Measurements from ENCODE around the gene CAMK2D.

DNA sequence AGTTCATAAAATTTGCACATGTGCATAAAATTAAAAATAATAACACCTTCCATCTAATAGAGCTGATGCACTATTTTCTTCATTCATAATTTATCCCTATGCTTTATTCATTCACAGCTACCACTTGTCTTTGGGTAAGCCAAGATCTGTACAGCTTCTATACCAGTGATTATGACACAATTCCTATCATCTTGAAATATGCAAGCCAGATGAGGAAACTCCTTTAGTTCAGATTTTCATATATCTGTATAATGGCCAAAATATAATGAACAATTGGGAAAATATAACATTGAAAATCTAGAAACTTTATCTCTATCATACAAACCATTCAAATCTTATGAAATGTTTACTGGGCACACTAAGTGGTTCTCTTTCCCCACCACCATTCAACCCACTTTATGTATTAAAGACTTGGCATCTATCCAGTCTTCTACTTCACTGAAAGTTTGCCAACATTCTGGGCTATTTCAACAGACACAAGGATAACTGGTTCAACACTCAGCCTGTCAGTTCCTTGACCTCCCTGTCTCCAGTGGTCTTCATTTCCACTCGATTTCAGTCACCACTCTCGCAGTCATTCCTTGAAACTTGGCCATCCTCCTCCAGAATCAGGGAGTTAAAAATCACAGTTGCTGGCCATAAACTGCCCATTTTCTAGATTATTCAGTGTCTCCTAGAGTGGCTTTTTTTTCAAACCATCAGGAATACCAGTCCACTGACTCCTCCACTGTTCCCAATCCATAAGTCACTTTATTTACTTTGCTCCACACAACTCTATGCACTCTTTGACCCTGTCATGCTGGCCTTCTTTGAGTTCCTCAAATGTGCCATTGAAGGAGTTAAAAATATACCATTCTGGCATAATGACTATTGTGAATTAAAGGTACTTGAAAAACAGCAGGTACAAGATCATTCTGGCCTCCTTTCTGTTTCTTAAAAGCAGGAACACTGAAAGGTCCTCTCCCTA is 85.5 kb downstream of the CAMK2D start:
- TF ChIP-seq, protein P1, sequence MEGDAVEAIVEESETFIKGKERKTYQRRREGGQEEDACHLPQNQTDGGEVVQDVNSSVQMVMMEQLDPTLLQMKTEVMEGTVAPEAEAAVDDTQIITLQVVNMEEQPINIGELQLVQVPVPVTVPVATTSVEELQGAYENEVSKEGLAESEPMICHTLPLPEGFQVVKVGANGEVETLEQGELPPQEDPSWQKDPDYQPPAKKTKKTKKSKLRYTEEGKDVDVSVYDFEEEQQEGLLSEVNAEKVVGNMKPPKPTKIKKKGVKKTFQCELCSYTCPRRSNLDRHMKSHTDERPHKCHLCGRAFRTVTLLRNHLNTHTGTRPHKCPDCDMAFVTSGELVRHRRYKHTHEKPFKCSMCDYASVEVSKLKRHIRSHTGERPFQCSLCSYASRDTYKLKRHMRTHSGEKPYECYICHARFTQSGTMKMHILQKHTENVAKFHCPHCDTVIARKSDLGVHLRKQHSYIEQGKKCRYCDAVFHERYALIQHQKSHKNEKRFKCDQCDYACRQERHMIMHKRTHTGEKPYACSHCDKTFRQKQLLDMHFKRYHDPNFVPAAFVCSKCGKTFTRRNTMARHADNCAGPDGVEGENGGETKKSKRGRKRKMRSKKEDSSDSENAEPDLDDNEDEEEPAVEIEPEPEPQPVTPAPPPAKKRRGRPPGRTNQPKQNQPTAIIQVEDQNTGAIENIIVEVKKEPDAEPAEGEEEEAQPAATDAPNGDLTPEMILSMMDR (IDR thresholded peaks at IDR 0.05): no peak
- TF ChIP-seq, protein P2, sequence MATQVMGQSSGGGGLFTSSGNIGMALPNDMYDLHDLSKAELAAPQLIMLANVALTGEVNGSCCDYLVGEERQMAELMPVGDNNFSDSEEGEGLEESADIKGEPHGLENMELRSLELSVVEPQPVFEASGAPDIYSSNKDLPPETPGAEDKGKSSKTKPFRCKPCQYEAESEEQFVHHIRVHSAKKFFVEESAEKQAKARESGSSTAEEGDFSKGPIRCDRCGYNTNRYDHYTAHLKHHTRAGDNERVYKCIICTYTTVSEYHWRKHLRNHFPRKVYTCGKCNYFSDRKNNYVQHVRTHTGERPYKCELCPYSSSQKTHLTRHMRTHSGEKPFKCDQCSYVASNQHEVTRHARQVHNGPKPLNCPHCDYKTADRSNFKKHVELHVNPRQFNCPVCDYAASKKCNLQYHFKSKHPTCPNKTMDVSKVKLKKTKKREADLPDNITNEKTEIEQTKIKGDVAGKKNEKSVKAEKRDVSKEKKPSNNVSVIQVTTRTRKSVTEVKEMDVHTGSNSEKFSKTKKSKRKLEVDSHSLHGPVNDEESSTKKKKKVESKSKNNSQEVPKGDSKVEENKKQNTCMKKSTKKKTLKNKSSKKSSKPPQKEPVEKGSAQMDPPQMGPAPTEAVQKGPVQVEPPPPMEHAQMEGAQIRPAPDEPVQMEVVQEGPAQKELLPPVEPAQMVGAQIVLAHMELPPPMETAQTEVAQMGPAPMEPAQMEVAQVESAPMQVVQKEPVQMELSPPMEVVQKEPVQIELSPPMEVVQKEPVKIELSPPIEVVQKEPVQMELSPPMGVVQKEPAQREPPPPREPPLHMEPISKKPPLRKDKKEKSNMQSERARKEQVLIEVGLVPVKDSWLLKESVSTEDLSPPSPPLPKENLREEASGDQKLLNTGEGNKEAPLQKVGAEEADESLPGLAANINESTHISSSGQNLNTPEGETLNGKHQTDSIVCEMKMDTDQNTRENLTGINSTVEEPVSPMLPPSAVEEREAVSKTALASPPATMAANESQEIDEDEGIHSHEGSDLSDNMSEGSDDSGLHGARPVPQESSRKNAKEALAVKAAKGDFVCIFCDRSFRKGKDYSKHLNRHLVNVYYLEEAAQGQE (IDR thresholded peaks at IDR 0.05; ENCODE audit: insufficient read depth in 1 of 2, low read depth in 2 of 2, low read length in 1 of 2): no peak
- no peak for TF ChIP-seq POLR2AphosphoS5 (IDR thresholded peaks at IDR 0.05; ENCODE audit: low read depth, low read length)
